GM18499 (cell line): ENCODE measurements around the gene ATP1A4.
"Not testable (repeated sequence)": the region's sequence is repeated elsewhere in the genome, so short reads cannot be mapped to it uniquely, and the experiment has no call there.

Experiments
- ATAC-seq: cut with Tn5 transposase; IDR thresholded peaks from one replicate; pipeline ENCODE4 v1.9.1; 2021; ENCODE audit warnings: moderate number of reproducible peaks; ENCODE audit not compliant: insufficient read depth, unreplicated experiment

Gene ATP1A4

DNA sequence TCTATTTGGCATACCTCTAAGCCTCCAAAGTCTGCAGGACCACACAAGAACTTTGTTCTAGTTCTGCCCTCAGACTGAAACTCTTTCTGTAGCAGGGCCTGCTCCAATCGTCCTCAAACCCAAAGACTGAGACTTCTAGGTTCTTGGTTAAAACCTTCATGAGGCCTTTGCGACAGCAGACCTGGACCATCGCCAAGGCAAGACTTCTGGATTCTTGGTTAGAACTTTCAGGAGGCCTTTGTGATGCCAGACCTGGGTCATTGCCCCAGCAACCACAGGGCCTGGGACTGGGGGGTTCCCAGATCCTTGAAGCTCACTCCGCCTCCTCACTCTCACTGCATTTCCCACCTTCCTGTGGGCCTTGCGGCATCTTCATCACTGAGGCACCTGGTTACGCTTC, at the start of gene ATP1A4:
Gene ATP1A4 (plus strand): TSS at position 301 of the 400 bp plus-strand sequence. CDS start 438 bp downstream, outside the sequence.
- no peak for ATAC-seq

DNA sequence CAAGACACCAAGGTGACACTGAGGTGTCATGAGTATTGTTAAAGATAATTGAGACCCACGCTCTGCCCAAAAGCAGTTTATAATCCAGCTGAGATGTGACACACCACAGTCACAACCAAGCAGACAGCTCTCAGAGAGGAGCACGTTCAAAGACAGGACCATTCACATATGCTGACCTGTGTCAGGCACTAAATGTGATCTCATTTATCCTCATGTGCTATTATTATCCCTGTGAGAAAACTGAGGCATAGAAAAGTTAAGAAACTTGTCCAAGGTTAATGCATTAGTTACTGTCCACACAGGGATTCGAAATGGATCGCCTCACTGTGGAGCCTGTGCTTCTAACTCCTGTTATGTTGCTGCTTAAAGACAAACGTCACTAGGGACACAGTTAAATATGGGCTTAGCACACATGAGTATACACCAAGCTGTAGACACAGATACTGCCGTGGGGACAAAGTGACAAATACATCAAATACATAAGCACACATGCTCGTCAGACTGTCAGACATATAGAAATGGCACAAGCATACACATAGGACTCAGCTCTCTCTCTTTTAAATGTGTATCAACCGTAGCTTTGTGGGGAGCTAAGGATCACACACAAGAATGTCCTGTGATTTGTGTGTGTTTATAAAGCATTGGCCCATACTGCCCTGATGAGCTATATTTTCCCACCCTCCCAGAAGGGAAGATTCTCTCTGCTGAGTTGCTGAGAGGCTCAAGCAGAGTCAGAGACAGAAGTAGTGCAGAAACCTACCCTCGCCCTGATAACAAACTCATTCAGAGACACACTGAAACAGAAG, 49.5 kb upstream of the ATP1A4 start:
- ATAC-seq: no peak

DNA sequence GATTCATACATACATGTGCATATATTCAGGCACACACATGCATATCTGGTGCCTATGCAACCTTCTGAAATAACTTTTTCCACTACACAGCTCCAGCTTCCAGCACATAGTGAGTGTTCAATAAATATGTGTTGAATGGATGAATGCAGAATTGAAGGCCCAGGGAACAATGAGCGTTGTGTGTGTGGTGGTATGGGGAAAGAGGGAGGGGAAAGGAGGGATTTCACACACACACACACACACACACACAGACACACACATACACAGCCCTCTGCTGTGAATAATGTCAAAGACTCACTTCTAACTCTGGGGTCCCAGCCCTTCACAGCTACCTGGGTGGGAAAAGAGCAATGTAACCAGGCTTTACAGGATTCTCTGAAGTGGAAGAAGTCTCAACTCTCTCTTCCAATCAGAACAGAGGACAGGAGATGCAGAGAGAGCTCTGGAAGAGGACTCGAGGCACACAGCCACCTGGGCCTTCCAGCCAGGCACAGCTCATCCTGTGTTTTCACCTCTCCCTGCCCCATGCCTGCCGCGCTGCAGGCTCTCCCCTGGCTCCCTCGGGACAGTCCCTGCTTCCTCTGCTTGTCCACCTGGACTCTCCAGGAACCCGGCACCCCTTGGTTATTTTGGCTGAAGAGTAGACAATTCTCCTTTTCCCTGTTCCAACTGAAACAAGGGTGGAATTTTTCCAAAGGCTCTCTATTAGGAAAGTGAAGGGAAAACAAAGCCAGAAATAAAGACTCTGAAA, 47.6 kb upstream of the ATP1A4 start:
- no peak for ATAC-seq

DNA sequence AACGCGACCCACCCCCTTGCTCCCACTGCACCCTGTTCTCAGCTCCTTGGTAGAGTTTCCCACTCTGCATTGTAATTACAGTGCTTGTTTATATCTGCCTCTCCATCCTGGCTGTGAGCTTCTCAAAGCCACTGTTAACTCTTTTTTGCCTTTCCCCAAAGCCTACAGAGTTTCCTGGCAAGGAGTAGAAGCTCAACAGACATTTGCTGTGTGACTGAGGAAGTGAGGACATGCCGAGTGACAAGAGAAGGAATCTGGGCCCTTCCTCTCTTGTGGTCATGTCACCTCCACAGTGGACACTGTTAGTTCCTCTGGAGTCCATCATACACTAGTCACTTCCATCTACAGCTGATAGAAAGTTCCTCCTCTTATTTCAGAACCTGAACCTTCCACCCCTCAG, 46.9 kb upstream of the ATP1A4 start:
- ATAC-seq: no peak

- ATAC-seq: no peak
Observed at GRCh38 chr1:160105155-160105554, 46.2 kb upstream of the ATP1A4 start.

- no peak for ATAC-seq
Observed at GRCh38 chr1:160107512-160107911, 43.9 kb upstream of the ATP1A4 start.

- ATAC-seq: no peak
Observed at GRCh38 chr1:160108888-160109662, 42.3 kb upstream of the ATP1A4 start.

- no peak for ATAC-seq
Observed at GRCh38 chr1:160109686-160110085, 41.7 kb upstream of the ATP1A4 start.

- not testable (repeated sequence) for ATAC-seq
Observed at GRCh38 chr1:160111462-160111861, 39.9 kb upstream of the ATP1A4 start.

DNA sequence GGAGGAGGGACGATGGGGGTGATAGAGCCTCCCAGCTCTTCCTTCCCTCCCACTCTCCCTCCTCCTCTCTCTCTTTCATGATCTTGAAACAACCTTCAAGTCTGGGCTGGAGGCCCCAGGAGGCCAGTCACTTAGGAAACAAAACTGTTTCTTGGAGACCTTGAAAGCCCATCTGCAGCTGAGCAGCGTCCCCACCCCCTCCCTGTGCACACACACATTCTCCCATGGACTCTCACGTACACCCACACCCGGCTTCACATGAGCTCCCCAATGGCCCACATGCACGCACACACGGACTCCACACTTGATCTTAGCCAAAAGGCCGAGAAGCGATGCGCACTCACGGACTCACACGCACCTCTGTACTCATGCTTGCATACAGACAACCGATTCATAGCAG, 39.0 kb upstream of the ATP1A4 start:
- no peak for ATAC-seq

DNA sequence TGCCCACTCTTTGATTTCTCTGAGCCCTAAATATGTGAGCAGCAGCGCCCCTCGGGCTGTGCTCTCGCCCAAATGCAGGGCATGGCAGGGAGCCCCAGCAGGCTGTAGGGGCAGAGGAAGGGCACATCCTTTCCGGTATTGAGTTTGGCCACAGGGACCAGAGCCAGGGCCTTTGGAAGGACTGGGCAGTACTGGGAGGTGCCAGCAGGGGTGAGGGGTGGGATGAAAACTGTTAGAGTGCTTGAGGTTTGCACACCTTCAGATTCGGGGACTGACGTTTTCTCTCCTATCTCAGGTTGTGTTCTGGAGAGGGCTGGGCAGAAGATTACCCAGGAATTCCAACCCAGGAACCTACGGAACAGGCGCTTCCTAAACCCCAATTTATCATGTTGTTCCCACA, 38.0 kb upstream of the ATP1A4 start:
- ATAC-seq: no peak

DNA sequence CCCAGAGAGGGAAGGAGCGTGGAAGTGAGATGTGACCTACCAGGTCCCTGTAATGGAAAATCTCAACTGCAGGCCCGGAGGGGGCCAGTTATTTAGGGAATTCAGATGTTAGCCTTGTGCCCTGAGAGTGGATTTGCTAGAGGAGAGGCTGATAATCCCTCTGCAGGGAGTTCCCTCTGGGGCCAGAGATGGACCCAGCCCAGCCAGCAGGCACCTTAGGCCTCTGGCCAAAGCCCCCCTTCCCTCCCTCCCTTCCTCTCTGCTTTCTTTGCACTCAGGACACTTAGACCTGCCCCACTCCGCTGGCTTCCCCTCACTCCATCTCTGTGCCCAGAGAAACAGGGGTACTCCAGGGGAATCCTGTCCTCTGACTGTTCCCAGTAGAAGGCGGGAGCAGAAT, 37.3 kb upstream of the ATP1A4 start:
- no peak for ATAC-seq

GRCh38 chr1:160115545-160116282, 35.7 kb upstream of the ATP1A4 start, which contains the start of gene ATP1A2:
ATP1A2 (plus strand) TSS chr1:160115759; CDS start chr1:160115862, 103 bp downstream.
- ATAC-seq: no peak

GRCh38 chr1:160116283-160117147, 34.9 kb upstream of the ATP1A4 start:
- ATAC-seq: no peak

- no peak for ATAC-seq
Observed at GRCh38 chr1:160117300-160117699, 34.1 kb upstream of the ATP1A4 start.

- no peak for ATAC-seq
Observed at GRCh38 chr1:160117709-160118183, 33.7 kb upstream of the ATP1A4 start.

DNA sequence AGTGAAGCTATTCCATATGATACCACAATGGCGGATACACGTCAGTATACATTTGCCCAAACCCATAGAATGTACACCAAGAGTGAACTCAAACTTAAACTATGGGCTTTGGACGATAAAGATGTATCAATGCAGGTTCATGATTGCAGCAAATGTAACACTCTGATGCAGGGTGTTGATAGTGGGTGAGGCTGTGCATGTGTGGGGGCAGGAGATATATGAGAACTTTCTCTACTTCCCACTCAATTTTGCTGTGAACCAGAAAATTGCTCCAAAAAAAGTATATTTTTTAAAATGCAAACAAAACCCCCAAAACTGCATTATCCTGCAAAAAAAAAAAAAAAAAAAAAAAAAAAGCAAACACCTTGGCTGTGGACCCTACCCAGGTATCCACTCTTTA, 32.5 kb upstream of the ATP1A4 start:
- no peak for ATAC-seq

DNA sequence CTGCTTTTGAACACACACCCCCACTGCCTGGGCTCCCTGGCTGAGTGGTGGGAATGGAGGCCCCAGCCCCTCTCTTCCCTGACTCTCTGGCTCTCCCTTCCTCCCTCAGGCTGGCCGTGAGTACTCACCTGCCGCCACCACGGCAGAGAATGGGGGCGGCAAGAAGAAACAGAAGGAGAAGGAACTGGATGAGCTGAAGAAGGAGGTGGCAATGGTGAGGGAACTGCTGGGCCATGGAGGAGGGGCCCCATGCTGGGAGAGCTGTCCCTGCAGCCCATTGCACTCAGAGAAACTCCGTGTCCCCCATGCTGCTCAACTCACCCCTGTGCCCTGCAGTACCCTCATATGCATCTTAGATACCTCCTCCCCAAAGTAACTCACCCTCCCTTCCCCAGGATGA, 30.6 kb upstream of the ATP1A4 start:
- no peak for ATAC-seq

DNA sequence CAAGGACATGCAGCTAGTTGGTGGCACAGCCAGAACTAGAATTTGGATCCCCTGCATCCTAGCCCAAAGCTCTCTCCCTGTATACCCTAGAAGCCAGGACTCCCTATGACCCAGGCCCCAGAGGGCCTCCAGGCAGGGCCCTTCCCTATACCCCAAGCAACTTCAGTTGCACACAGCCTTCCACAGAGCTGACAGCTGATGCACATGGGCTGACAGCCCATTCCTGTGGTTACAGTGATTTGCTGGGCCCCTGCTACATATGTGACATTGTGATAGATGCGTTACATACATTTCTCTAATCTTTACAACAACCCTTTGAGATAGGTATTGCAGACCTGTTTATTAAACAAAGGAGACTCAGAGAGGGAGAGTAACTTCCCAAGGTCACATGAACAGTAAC, 30.0 kb upstream of the ATP1A4 start:
- no peak for ATAC-seq
